ENCODE measurements around the gene SKI. TPM values are rescaled to one million over a fixed set of nuclear protein-coding genes. Genes with fewer than 3 reads are reported as not detected.

SKI gene
- total and polyA plus RNA-seq, 4 donors, result 17.1 to 90.7 (median 40.7) TPM

DNA sequence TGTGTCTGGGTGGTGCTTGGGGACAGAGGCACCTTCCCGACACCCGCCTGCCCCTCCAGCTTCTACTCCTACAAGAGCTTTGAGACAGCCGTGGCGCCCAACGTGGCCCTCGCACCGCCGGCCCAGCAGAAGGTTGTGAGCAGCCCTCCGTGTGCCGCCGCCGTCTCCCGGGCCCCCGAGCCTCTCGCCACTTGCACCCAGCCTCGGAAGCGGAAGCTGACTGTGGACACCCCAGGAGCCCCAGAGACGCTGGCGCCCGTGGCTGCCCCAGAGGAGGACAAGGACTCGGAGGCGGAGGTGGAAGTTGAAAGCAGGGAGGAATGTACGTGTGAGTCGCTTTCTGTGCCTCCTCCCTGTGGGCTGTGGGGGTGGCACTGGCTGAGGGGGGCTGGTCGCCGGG is 75.7 kb downstream of the SKI start:
- Histone ChIP-seq H3K9me3 (ENCODE audit: control insufficient read depth in 4 of 4, insufficient read depth in 3 of 4, low read length in 3 of 4) (no peaks in the 10 kb centered on the region), H3K36me3 (ENCODE audit: control insufficient read depth in 4 of 4, insufficient read depth in 4 of 4, low read length in 4 of 4) (peaks cover 16 to 54% (median 33%) of the 10 kb centered on the region in 4 donors), H3K27me3 (ENCODE audit: control insufficient read depth in 3 of 3, insufficient read depth in 3 of 3, low read length in 2 of 3) (no peaks in the 10 kb centered on the region), H3K27ac (ENCODE audit: low read depth in 1 of 2, low read length in 1 of 2) (no peak overlapping the region), H3K4me1 (ENCODE audit: control insufficient read depth in 5 of 5, insufficient read depth in 5 of 5, low read length in 5 of 5) (peaks cover 10 to 35% (median 28%) of the 10 kb centered on the region in 5 donors), H3K9ac (ENCODE audit: insufficient read depth in 1 of 2, low read length in 2 of 2) (no peak overlapping the region), H3K4me3 (no peak overlapping the region)
- DNase-seq (no peak), ATAC-seq (ENCODE audit: insufficient read depth, low FRiP score) (no peak)
- 93 to 94% methylated on average over 26 of the region's 26 CpGs for WGBS, 2 donors
- TF ChIP-seq, protein P1, sequence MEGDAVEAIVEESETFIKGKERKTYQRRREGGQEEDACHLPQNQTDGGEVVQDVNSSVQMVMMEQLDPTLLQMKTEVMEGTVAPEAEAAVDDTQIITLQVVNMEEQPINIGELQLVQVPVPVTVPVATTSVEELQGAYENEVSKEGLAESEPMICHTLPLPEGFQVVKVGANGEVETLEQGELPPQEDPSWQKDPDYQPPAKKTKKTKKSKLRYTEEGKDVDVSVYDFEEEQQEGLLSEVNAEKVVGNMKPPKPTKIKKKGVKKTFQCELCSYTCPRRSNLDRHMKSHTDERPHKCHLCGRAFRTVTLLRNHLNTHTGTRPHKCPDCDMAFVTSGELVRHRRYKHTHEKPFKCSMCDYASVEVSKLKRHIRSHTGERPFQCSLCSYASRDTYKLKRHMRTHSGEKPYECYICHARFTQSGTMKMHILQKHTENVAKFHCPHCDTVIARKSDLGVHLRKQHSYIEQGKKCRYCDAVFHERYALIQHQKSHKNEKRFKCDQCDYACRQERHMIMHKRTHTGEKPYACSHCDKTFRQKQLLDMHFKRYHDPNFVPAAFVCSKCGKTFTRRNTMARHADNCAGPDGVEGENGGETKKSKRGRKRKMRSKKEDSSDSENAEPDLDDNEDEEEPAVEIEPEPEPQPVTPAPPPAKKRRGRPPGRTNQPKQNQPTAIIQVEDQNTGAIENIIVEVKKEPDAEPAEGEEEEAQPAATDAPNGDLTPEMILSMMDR (IDR thresholded peaks at IDR 0.05; ENCODE audit: control extremely low read depth, extremely low read depth), result no peak

DNA sequence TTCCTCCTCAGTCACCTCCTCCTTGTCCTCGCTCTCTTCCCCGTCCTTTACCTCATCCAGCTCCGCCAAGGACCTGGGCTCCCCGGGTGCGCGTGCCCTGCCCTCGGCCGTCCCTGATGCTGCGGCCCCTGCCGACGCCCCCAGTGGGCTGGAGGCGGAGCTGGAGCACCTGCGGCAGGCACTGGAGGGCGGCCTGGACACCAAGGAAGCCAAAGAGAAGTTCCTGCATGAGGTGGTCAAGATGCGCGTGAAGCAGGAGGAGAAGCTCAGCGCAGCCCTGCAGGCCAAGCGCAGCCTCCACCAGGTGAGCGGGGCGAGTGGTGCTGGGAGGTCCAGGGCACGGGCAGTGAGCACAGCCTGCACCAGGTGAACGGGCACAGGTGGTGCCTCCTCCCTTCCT is 76.2 kb downstream of the SKI start:
- WGBS, 2 donors, result 93% methylated on average over 21 to 22 of the region's 22 CpGs
- Histone ChIP-seq H3K27ac (ENCODE audit: low read depth in 1 of 2, low read length in 1 of 2) (no peak overlapping the region), H3K9ac (ENCODE audit: insufficient read depth in 1 of 2, low read length in 2 of 2) (no peak overlapping the region), H3K27me3 (ENCODE audit: control insufficient read depth in 3 of 3, insufficient read depth in 3 of 3, low read length in 2 of 3) (no peaks in the 10 kb centered on the region), H3K9me3 (ENCODE audit: control insufficient read depth in 4 of 4, insufficient read depth in 3 of 4, low read length in 3 of 4) (no peaks in the 10 kb centered on the region), H3K4me3 (no peak overlapping the region), H3K36me3 (ENCODE audit: control insufficient read depth in 4 of 4, insufficient read depth in 4 of 4, low read length in 4 of 4) (peaks cover 16 to 57% (median 37%) of the 10 kb centered on the region in 4 donors), H3K4me1 (ENCODE audit: control insufficient read depth in 5 of 5, insufficient read depth in 5 of 5, low read length in 5 of 5) (peaks cover 7 to 30% (median 23%) of the 10 kb centered on the region in 5 donors)
- TF ChIP-seq, protein P1 (IDR thresholded peaks at IDR 0.05; ENCODE audit: control extremely low read depth, extremely low read depth), result no peak
- DNase-seq, result no peak
- no peak for ATAC-seq (ENCODE audit: insufficient read depth, low FRiP score)

DNA sequence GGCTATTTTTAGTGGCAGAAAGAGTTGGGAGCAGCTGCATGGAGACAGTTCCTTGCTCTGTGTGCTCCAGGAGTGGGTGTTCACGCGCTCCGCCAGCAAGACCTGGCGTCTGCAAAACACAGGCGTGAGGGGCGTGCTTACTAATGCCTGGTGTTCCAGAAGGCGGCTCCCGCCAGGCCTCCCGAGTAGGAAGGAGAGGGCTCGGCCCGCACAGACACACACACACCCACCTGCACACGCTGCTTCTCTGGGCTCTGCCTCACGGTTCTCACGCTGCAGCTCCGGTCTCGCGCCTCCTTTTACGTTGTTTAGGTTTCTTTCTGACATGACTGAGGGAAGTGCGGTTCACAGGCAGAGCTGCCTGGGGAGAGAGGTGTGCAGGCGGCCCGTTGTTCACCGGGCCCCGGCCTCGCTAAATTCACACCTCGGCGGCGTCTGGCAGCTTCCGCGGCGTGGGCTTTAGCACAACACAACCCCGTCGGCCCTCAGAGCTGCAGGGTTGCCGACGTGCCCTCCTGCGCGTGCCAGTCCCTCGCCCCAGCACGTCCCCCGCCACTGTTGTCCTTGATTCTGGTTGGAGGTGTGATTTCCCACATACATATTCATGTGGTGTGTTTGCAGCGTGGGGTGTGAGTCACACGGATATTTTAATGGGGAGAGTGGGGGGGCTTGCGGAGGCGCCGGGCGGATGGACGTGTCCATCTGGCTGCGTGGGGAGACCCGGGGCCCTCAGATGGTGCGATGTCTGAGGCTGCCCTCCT is 77.0 kb downstream of the SKI start:
- no peak for ATAC-seq (ENCODE audit: insufficient read depth, low FRiP score)

More for the DNA sequence above, 77.0 kb downstream of the SKI start:
- TF ChIP-seq, protein P1 (IDR thresholded peaks at IDR 0.05; ENCODE audit: control extremely low read depth, extremely low read depth), result no peak
- Histone ChIP-seq H3K9me3 (ENCODE audit: control insufficient read depth in 4 of 4, insufficient read depth in 3 of 4, low read length in 3 of 4) (no peaks in the 10 kb centered on the region), H3K4me3 (no peak overlapping the region), H3K36me3 (ENCODE audit: control insufficient read depth in 4 of 4, insufficient read depth in 4 of 4, low read length in 4 of 4) (peaks cover 16 to 60% (median 38%) of the 10 kb centered on the region in 4 donors), H3K27me3 (ENCODE audit: control insufficient read depth in 3 of 3, insufficient read depth in 3 of 3, low read length in 2 of 3) (no peaks in the 10 kb centered on the region), H3K9ac (ENCODE audit: insufficient read depth in 1 of 2, low read length in 2 of 2) (no peak overlapping the region), H3K4me1 (ENCODE audit: control insufficient read depth in 5 of 5, insufficient read depth in 5 of 5, low read length in 5 of 5) (peaks cover 0 to 24% (median 14%) of the 10 kb centered on the region in 5 donors), H3K27ac (ENCODE audit: low read depth in 1 of 2, low read length in 1 of 2) (no peak overlapping the region)
- WGBS, 2 donors, result 91 to 93% methylated on average over 49 of the region's 49 CpGs
- no peak for DNase-seq
